HG03196 (cell line): ENCODE data around the gene KNG1.
"Not testable (repeated sequence)": the region's sequence is repeated elsewhere in the genome, so short reads cannot be mapped to it uniquely, and the experiment has no call there.

Experiments used
- ATAC-seq: cut with Tn5 transposase; IDR thresholded peaks from one replicate; pipeline ENCODE4 v1.9.1; 2021; ENCODE audit not compliant: unreplicated experiment

The KNG1 gene

GRCh38 chr3:186717039-186717457 is at the start of gene KNG1:
KNG1 (plus strand) TSS chr3:186717359; CDS start chr3:186717543, 184 bp downstream.
- no peak for ATAC-seq

DNA sequence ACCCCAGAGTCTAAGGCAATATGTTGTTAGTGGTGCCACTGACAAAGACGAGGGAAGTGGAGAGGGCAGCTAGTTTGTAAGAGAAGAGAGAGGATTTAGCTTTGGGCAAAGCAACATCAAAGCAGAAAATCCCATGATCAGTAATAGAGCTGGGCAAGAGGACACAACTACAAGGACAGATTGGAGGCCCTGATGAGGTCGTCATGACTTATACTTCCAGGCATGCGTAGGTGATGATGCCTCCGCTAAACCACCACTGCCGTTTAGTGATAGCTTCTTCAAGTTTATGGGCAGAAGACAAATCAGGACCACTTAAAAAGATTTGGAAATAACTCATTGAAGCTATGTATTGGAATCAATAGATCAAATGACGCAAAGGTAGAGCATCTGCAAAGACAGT is 48.7 kb upstream of the KNG1 start:
- ATAC-seq = no peak

GRCh38 chr3:186669378-186670084 is 47.6 kb upstream of the KNG1 start:
- no peak for ATAC-seq

- no peak for ATAC-seq
Measured at GRCh38 chr3:186670155-186670554, 47.0 kb upstream of the KNG1 start.

DNA sequence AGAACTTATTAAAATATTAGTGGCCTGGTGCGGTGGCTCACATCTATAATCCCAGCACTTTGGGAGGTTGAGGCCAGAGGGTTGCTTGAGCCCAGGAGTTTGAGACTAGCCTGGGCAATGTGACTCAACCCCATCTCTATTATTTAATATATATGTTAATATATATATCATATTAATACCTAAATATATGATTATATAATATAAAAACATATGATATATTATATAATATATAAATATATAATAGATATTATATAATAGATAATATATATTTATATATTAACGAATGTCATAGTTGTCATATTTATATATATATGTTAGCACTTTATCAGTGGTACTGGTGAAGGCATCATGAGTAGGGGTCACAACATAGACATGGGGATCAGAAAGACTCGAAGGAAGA is 46.1 kb upstream of the KNG1 start:
- ATAC-seq = no peak

GRCh38 chr3:186678604-186679003 is 38.6 kb upstream of the KNG1 start:
- ATAC-seq = no peak

DNA sequence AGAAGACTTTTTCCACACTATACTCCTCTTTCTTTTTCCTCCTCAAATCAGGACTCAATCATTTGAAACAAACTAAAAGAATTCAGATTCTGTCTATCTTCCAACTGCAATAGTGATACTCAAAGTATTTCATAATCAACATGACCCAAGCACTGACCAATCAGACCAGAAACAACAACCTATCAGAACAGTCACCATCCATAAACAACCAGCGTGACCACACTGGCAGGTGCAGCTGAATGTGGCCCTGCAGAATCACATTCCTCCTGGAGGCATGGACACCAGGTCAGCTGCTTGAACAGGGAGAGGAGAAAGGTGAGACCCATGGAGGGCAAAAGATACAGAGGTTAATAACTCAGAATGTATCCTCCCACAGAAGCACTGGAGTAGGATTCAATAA is 38.0 kb upstream of the KNG1 start:
- ATAC-seq = no peak

DNA sequence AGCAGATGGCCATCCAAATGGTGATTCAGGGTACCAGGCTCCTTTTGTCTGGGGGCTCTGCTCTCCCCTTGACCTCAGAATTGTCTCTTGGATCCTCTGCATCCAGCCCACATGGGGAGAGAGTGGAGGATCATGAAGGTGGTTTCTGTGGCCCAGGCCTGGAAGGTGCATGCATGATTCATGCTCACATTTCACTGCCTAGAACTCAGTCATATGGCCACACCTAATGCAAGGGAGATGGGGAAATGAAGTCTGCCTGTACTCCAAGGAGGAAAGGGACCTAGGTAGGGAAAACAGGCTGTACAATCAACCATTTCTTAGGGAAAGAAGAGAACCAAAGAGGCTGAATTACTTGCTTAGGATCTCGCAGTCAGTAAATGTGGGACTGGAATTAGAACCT is 36.3 kb upstream of the KNG1 start:
- ATAC-seq = no peak

- ATAC-seq = no peak
Measured at GRCh38 chr3:186682812-186683211, 34.3 kb upstream of the KNG1 start.

DNA sequence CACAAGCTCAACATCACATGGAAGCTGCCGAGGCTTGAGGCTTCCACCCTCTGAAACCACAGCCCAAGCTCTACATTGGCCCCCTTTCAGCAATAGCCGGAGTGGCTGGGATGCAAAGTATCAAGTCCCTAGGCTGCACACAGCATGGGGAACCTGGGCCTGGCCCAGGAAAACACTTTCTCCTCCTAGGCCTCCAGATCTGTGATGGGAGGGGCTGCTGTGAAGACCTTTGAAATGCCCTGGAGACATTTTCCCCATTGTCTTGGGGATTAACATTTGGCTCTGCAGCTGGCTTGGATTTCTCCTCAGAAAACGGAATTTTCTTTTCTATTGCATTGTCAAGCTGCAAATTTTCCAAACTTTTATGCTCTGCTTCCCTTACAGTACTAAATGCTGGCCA is 33.2 kb upstream of the KNG1 start:
- ATAC-seq = no peak

DNA sequence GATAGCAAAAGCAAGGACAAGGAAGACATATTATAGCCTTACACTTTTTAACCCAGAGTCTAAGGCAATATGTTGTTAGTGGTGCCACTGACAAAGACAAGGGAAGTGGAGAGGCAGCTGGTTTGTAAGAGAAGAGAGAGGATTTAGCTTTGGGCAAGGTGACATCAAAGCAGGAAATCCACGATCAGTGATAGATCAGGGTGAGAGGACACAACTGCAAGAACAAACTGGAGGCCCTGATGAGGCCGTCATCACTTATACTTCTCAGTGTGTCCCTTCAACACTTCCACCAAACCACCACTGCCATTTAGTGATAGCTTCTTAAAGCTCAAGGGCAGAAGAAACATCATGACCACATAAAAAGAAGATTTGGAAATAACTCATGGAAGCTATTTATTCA is 30.7 kb upstream of the KNG1 start:
- ATAC-seq = not testable (repeated sequence)

- ATAC-seq = no peak
Measured at GRCh38 chr3:186687120-186687651, 30.0 kb upstream of the KNG1 start.

GRCh38 chr3:186690304-186690703 is 26.9 kb upstream of the KNG1 start:
- ATAC-seq = not testable (repeated sequence)

- no peak for ATAC-seq
Measured at GRCh38 chr3:186691676-186692075, 25.5 kb upstream of the KNG1 start.

GRCh38 chr3:186693843-186694242 is 23.3 kb upstream of the KNG1 start:
- no peak for ATAC-seq

- no peak for ATAC-seq
Measured at GRCh38 chr3:186694288-186695032, 22.7 kb upstream of the KNG1 start.

DNA sequence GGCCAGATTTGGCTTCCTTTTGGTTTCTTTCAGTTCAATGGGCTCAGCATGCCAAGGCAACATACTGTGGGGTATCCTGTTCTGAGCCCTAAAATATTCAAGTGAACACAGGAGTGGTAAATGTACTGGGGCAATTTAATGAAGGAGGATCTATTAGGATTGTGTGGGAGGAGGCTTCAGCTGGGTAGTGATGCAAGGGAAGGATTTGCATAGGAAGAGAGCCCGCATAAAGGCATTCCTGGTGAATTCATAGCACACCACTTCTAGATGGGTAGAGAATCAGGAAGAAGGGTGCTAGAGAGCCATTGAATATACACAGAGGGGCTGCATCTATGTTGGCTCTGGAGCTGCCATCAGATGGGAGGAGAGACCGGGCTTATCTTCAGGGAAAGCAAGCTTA is 20.6 kb upstream of the KNG1 start:
- no peak for ATAC-seq

DNA sequence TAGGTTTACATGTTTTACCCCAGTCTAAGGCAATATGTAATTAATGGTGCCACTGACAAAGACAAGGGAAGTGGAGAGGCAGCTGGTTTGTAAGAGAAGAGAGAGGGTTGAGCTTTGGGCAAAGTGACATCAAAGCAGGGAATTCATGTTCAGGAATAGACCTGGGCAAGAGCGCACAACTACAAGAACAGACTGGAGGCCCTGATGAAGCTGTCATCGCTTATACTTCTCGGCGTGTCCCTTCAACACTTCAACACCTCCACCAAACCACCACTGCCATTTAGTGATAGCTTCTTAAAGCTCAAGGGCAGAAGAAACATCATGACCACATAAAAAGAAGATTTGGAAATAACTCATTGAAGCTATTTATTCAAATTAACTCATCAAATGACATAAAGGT is 19.6 kb upstream of the KNG1 start:
- ATAC-seq = no peak

GRCh38 chr3:186700267-186700666 is 16.9 kb upstream of the KNG1 start:
- no peak for ATAC-seq

DNA sequence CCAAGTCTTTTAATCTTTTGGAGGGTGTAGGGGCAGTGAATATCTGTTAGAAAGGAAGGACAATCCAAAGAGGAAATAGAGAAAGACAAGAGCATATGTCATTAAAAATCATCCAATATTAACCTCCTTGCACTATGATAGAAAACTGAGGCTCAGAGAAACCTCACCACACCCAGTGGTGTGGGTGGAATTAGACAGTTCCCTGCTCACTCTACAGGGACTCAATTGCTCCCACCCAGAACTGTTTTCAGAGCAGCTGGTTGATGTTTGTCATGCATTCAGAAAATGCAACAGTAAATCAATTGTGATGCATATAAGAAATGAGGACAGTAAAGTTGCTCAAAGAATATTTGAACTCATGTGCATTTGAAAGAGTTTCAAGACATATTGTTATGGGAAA is 14.7 kb upstream of the KNG1 start:
- ATAC-seq = not testable (repeated sequence)

DNA sequence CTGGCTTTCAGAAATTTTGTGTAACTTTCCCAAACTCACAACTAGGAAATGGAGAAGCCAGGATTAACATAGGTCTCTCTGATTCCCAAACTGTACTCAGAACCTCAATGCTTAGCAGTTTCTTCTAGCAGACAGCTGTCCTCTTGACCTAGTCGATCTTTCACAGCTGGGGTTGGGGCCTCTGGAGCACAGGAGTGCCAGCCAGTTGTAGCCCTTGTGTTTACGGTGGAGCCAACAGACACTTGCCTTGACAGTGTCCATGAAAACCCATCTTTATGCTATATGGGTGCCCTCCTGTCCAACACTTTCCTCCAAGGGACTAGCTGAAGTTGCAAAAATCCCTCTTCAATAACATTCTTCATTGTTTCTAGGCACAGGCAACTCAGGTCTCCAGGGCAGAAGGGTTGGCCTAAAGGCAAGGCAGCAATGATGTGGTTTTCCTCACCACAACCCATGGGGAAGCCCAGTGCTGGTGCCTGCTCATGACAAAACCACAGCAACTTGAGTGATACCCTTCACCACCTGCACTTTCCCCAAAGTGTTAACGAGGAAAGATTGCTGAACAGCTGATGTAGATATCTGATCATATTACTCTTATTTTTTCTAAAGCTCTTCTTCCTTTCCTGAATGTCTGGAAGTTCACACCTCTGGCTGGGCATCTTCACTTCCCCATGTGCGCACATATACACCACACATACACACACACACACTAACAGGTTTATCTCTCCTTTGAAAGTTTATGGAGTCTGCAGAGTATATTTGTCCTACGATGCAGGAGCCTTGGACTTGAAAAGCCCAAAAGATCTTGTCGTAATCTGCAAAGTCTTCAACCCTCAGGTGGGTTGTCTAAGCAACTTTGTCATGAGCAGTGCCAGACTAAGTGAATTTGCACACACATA is 11.0 kb upstream of the KNG1 start:
- ATAC-seq = peak; percentile 76
